Frontal cortex (tissue), 4 donors: ENCODE data around the gene CGN. TPM values are rescaled to one million over a fixed set of nuclear protein-coding genes. Genes with fewer than 3 reads are reported as not detected.
A peak's percentile ranks its signal among the peaks of the same experiment; 100 is the strongest.
"Not testable (repeated sequence)": the region's sequence is repeated elsewhere in the genome, so short reads cannot be mapped to it uniquely, and the experiment has no call there.

Source experiments
- DNase-seq, 2 donors: peaks; one replicate each; pipeline ENCODE4 v3.0.0; 2012; ENCODE audit warnings: low spot score in 2 of 2
- FAIRE-seq: peaks from 2 replicates; lab custom pipeline; 2012; peaks lifted over from hg19 to GRCh38; lab: Jason Lieb, UNC
- total RNA-seq: library from RNA; depleted of rRNA; stranded (reverse); fragments of >200 nt; gene quantifications from one replicate; pipeline ENCODE4 v1.2.3, GENCODE V29; 2014
- donor health status: control.
- donor health status: control.
- donor health status: control.

CGN gene
- total RNA-seq, 1 donor from 2014 or later: 2.0 TPM

GRCh38 chr1:151518431-151518830 is 7.2 kb downstream of the CGN start:
- no peak for DNase-seq
- FAIRE-seq: no peak

- FAIRE-seq: no peak
- DNase-seq: no peak
Observed at GRCh38 chr1:151518936-151519335, 7.7 kb downstream of the CGN start.

GRCh38 chr1:151519667-151520066 is 8.5 kb downstream of the CGN start:
- FAIRE-seq: no peak
- no peak for DNase-seq

- FAIRE-seq: no peak
- DNase-seq: no peak
Observed at GRCh38 chr1:151520359-151520758, 9.2 kb downstream of the CGN start.

DNA sequence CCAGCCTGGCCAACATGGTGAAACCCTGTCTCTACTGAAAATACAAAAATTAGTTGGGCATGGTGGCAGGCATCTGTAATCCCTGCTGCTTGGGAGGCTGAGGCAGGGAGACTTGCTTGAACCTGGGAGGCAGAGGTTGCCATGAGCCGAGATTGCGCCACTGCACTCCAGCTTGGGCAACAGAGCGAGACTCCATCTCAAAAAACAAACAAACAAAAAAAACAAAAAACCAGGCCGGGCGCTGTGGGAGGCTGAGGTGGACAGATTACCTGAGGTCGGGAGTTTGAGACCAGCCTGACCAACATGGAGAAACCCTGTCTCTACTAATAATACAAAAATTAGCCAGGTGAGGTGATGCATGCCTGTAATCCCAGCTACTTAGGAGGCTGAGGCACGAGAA is 11.2 kb downstream of the CGN start:
- DNase-seq, FAIRE-seq: not testable (repeated sequence)

- FAIRE-seq (no peak), DNase-seq (no peak)
Observed at GRCh38 chr1:151523326-151523725, 12.1 kb downstream of the CGN start.

- FAIRE-seq (no peak), DNase-seq (no peak)
Observed at GRCh38 chr1:151524736-151525135, 13.5 kb downstream of the CGN start.

DNA sequence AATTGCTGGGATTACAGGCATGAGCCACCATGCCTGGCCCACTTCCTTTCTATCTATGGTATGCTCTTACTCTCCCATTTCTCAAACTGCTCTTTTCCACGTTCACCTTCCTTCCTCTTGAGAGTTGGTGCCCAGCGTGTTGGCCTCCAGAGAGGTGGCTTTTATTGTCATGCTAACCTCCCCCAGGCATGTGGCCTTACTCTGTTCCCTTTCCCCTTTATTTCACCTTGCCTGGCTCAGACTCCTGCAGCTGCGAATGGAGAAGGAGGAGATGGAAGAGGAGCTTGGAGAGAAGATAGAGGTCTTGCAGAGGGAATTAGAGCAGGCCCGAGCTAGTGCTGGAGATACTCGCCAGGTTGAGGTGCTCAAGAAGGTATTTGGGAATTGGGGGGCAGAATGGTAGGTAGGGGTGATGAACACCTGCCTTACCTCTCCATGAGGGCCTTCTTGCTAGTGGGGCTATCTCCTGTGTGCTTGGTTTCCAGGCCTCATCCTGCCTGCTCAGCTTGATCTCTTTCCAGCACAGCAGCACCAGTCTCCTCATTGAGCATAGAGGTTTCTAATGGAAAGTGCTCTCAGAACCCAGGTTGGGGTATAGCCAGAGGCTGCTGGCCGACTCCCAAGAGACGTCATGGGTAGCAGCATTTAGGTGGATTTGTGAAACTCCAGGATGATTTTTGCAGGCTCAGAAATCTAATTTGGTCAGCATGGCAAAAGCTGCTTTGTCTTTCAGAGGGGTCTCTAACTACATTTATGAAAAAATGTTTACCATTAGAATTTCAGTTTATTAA is 15.7 kb downstream of the CGN start:
- FAIRE-seq: no peak

GRCh38 chr1:151529211-151529702 is 18.1 kb downstream of the CGN start:
- no peak for FAIRE-seq
- DNase-seq: no peak

More for the DNA sequence above, 15.7 kb downstream of the CGN start:
- DNase-seq: no peak

DNA sequence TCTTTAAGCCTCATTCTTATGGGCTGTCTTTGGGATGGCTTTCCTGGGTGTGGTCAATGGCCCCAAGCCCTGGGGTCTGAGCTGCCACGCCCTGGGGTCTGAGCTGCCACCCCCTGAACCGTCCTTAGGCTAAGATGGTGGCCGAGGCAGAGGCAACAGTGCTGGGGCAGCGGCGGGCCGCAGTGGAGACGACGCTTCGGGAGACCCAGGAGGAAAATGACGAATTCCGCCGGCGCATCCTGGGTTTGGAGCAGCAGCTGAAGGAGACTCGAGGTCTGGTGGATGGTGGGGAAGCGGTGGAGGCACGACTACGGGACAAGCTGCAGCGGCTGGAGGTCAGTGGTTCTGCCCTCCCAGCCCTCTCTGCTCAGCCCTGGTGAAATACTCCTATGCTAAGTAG is 18.6 kb downstream of the CGN start:
- FAIRE-seq: no peak
- no peak for DNase-seq

GRCh38 chr1:151530461-151530860 is 19.3 kb downstream of the CGN start:
- DNase-seq (no peak), FAIRE-seq (no peak)

DNA sequence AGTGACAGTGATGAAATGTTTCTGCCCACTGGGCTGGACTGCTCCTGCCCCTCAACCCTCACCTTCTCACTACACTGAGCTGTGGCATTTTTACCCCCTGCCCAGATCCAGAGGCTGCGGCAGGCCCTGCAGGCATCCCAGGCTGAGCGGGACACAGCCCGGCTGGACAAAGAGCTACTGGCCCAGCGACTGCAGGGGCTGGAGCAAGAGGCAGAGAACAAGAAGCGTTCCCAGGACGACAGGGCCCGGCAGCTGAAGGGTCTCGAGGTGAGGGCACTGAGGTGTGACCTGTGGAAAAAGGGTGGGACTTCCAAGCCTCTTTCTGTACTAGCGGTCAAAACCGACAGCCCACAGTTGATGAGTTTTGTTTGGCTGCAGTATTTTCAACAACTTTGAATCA is 22.7 kb downstream of the CGN start:
- FAIRE-seq (no peak), DNase-seq (no peak)

GRCh38 chr1:151534662-151535278 is 23.6 kb downstream of the CGN start:
- FAIRE-seq (no peak), DNase-seq (peak; percentile 47 to 65)

- DNase-seq (no peak), FAIRE-seq (no peak)
Observed at GRCh38 chr1:151535326-151536271, 24.4 kb downstream of the CGN start.

DNA sequence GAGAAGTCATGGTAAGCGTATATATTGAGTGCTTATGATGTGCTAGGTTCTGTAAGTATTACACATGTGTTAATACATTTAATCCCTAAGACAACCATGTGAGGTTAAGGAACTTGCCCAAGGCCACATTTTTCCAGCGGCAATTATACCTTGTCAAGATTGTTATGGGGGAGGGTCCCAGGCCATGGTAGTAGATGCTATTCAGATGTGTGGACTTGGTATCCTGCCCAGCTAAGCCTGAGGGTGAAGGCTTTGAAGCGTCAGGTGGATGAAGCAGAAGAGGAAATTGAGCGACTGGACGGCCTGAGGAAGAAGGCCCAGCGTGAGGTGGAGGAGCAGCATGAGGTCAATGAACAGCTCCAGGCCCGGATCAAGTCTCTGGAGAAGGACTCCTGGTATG is 25.3 kb downstream of the CGN start:
- DNase-seq: no peak

GRCh38 chr1:151537112-151537511 is 25.9 kb downstream of the CGN start:
- no peak for DNase-seq
- FAIRE-seq: no peak

More for the DNA sequence above, 25.3 kb downstream of the CGN start:
- no peak for FAIRE-seq

DNA sequence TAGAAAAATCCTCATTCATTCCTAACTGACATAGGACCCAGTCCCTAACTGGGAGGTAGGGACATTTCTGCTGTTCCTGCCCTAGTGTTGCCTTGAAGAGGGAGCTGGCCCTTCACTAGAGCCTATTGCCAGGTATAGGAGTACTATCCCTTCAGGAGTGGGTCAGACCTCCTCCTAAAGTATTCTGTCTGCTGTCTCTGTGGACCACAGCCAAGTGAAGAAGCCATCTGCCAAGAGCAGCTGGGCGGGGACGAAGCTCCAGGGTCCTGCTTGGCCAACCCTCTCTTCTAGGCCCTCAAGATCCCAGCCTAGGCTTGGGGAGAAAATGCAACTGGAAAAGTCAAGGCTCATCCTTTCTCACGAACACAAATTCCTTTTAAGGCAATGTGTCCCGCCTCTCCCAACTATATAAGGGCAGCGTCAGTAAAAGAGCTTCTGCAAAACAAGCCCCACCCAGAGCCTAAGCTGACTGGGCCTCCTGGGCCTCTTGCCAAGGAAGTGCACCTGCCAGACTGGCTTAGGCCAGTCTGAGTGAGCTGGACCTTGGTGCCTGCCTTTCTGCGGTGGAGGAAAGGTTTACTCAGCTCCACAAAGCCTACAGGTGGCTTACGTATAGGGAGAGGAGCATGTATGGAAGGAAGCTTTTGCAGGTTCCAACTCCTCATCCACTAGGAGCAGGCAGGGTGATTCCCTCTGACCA is 28.3 kb downstream of the CGN start:
- no peak for FAIRE-seq
- DNase-seq: peak in 1 of 2 donors; percentile 59

GRCh38 chr1:151540021-151540981 is 29.1 kb downstream of the CGN start, which contains the start of gene TUFT1:
Gene TUFT1 (plus strand): TSS chr1:151540309. CDS start chr1:151540367, 58 bp downstream.
- DNase-seq: peak; percentile 59 to 86
- FAIRE-seq: no peak
